H1 (cell line): ENCODE results near the gene AIM2. TPM values are rescaled to one million over a fixed set of nuclear protein-coding genes. Genes with fewer than 3 reads are reported as not detected.

ENCODE experiments used
- CTCF ChIA-PET: fragments of 300-600 bp; sonication (Branson Sonifier 250); formaldehyde crosslinking; loops from one replicate; lab custom pipeline; 2021; ENCODE audit not compliant: partially characterized antibody; lab: Charles Lee
- POLR2A ChIA-PET: fragments of 300-600 bp; sonication (Branson Sonifier 250); formaldehyde crosslinking; loops from one replicate; lab custom pipeline; 2021; ENCODE audit warnings: inconsistent platforms; ENCODE audit not compliant: partially characterized antibody; lab: Charles Lee
- DNase-seq, 2 experiments: peaks; one replicate each; pipeline versions ENCODE4 v3.0.0 to v3.0.0-alpha.2; 2010 to 2022; ENCODE audit warnings: low spot score in 2 of 2, low read depth in 1 of 2, mixed read lengths in 1 of 2
- FAIRE-seq: peaks from 2 replicates; lab custom pipeline; 2011; peaks lifted over from hg19 to GRCh38; lab: Jason Lieb, UNC
- H2AFZ ChIP-seq: 2 replicates; pipeline ENCODE4 v1.8.1; 2012; ENCODE audit warnings: low read length, inconsistent platforms
- H2AK5ac ChIP-seq: 2 replicates; pipeline ENCODE4 v1.6.1; 2013; ENCODE audit warnings: low read depth, low read length
- H2BK120ac ChIP-seq: replicated peaks from 2 replicates; pipeline ENCODE3; 2013; ENCODE audit warnings: low read depth, low read length, inconsistent platforms
- H2BK12ac ChIP-seq: 2 replicates; pipeline ENCODE4 v1.6.1; 2013; ENCODE audit warnings: low read depth, low read length
- H2BK15ac ChIP-seq: 2 replicates; pipeline ENCODE4 v1.6.1; 2013; ENCODE audit warnings: low read length
- H2BK20ac ChIP-seq: 2 replicates; pipeline ENCODE4 v1.6.1; 2013; ENCODE audit warnings: low read length
- H2BK5ac ChIP-seq: 2 replicates; pipeline ENCODE4 v1.6.1; 2013; ENCODE audit warnings: low read depth, low read length
- H3K14ac ChIP-seq: 2 replicates; pipeline ENCODE4 v1.6.1; 2013; ENCODE audit warnings: inconsistent platforms; ENCODE audit not compliant: insufficient read length
- H3K18ac ChIP-seq: 2 replicates; pipeline ENCODE4 v1.6.1; 2013; ENCODE audit warnings: low read length; ENCODE audit errors: extremely low read depth
- H3K23ac ChIP-seq: 2 replicates; pipeline ENCODE4 v1.6.1; 2013; ENCODE audit warnings: inconsistent platforms; ENCODE audit not compliant: insufficient read length
- H3K23me2 ChIP-seq: 2 replicates; pipeline ENCODE4 v1.6.1; 2013; ENCODE audit warnings: low read depth, low read length
- H3K27ac ChIP-seq: 2 replicates; pipeline ENCODE4 v1.6.1; 2011; ENCODE audit warnings: low read depth, low read length, inconsistent platforms
- H3K27me3 ChIP-seq, 4 experiments: replicated peaks in 1 of 4; 1 replicate in 1 of 4; 2 replicates in 3 of 4; pipeline versions ENCODE4 v1.6.1 to v1.8.1; 2011 to 2013; ENCODE audit warnings: low read length in 3 of 4, mild to moderate bottlenecking in 3 of 4, inconsistent platforms in 2 of 4, mixed read lengths in 2 of 4, moderate library complexity in 1 of 4; ENCODE audit not compliant: control insufficient read depth in 3 of 4, insufficient read depth in 3 of 4; ENCODE audit errors: extremely low read depth in 1 of 4
- H3K36me3 ChIP-seq, 4 experiments: 2 replicates each; pipeline versions ENCODE4 v1.6.1 to v1.8.1; 2011 to 2013; ENCODE audit warnings: mild to moderate bottlenecking in 4 of 4, low read length in 3 of 4, moderate library complexity in 2 of 4, control low read depth in 1 of 4, inconsistent platforms in 1 of 4; ENCODE audit not compliant: insufficient read depth in 4 of 4, control insufficient read depth in 2 of 4
- H3K4ac ChIP-seq: replicated peaks from 2 replicates; pipeline ENCODE3; 2013; ENCODE audit warnings: low read length, low read depth, mixed read lengths, inconsistent platforms; ENCODE audit not compliant: insufficient read length
- H3K4me1 ChIP-seq, 4 experiments: replicated peaks in 1 of 4; 1 replicate in 1 of 4; 2 replicates in 3 of 4; pipeline versions ENCODE4 v1.6.1 to v1.8.1; 2011 to 2013; ENCODE audit warnings: low read length in 3 of 4, inconsistent platforms in 2 of 4, mixed read lengths in 1 of 4; ENCODE audit not compliant: insufficient read depth in 4 of 4, control insufficient read depth in 3 of 4
- H3K4me2 ChIP-seq, 2 experiments: 2 replicates each; pipeline versions ENCODE4 v1.6.1 to v1.8.1; 2011 to 2013; ENCODE audit warnings: low read depth in 2 of 2, low read length in 2 of 2, control low read depth in 1 of 2, inconsistent platforms in 1 of 2, mild to moderate bottlenecking in 1 of 2; ENCODE audit not compliant: insufficient read depth in 1 of 2
- H3K4me3 ChIP-seq, 4 experiments: fragments of 200-600, 300-600 bp in 1 of 4; sonication (generic), shearing (Covaris generic), sonication (Bioruptor Twin) in 1 of 4; 2 replicates each; pipeline versions ENCODE4 v1.5.1 to v1.8.1; 2011 to 2016; ENCODE audit warnings: low read length in 4 of 4, low read depth in 3 of 4, control low read depth in 2 of 4, inconsistent platforms in 2 of 4, mild to moderate bottlenecking in 2 of 4, mixed read lengths in 1 of 4, moderate library complexity in 1 of 4; ENCODE audit not compliant: insufficient read depth in 2 of 4; ENCODE audit errors: extremely low read depth in 1 of 4
- H3K56ac ChIP-seq: replicated peaks from 2 replicates; pipeline ENCODE3; 2013; ENCODE audit warnings: low read depth, mild to moderate bottlenecking, mixed read lengths, low read length, inconsistent platforms; ENCODE audit not compliant: insufficient read length
- H3K79me1 ChIP-seq: 2 replicates; pipeline ENCODE4 v1.6.1; 2013; ENCODE audit warnings: low read depth, low read length, control low read depth
- H3K79me2 ChIP-seq, 2 experiments: 2 replicates each; pipeline versions ENCODE4 v1.6.1 to v1.8.1; 2012 to 2013; ENCODE audit warnings: low read length in 2 of 2, mild to moderate bottlenecking in 2 of 2, inconsistent platforms in 1 of 2; ENCODE audit not compliant: insufficient read depth in 2 of 2, control insufficient read depth in 1 of 2
- H3K9ac ChIP-seq, 4 experiments: replicated peaks in 1 of 4; 1 replicate in 1 of 4; 2 replicates in 3 of 4; pipeline versions ENCODE4 v1.6.1 to v1.8.1; 2011 to 2013; ENCODE audit warnings: low read depth in 3 of 4, low read length in 3 of 4, control low read depth in 2 of 4, mild to moderate bottlenecking in 2 of 4, moderate library complexity in 2 of 4, inconsistent platforms in 1 of 4; ENCODE audit errors: extremely low read depth in 1 of 4
- H3K9me3 ChIP-seq, 2 experiments: 2 replicates each; pipeline versions ENCODE4 v1.6.1 to v1.8.1; 2012 to 2013; ENCODE audit warnings: mild to moderate bottlenecking in 2 of 2, moderate library complexity in 2 of 2, control low read depth in 1 of 2, inconsistent platforms in 1 of 2, low read depth in 1 of 2, low read length in 1 of 2, mixed read lengths in 1 of 2; ENCODE audit not compliant: insufficient read depth in 2 of 2
- H4K20me1 ChIP-seq, 2 experiments: replicated peaks in 1 of 2; 2 replicates each; pipeline versions ENCODE3 to v1.8.1; 2011 to 2013; ENCODE audit warnings: inconsistent platforms in 2 of 2, low read length in 2 of 2, mild to moderate bottlenecking in 1 of 2; ENCODE audit not compliant: insufficient read depth in 2 of 2, control insufficient read depth in 1 of 2
- H4K5ac ChIP-seq: 2 replicates; pipeline ENCODE4 v1.6.1; 2013; ENCODE audit warnings: low read length, low read depth, mixed read lengths, inconsistent platforms; ENCODE audit not compliant: insufficient read length
- H4K8ac ChIP-seq: 2 replicates; pipeline ENCODE4 v1.8.0; 2013; ENCODE audit warnings: mild to moderate bottlenecking, moderate library complexity, low read length, inconsistent platforms; ENCODE audit not compliant: insufficient read depth; ENCODE audit errors: extremely low read depth
- H4K91ac ChIP-seq: replicated peaks from 2 replicates; pipeline ENCODE3; 2013; ENCODE audit warnings: low read length, mixed read lengths, inconsistent platforms; ENCODE audit not compliant: insufficient read length
- ASH2L ChIP-seq: fragments of 200-600, 300-600 bp; sonication (generic); IDR thresholded peaks from one replicate; pipeline ENCODE4 v1.7.1; 2017; ENCODE audit warnings: low read length
- BCL11A ChIP-seq, 2 experiments: IDR thresholded peaks; one replicate each; pipeline ENCODE4 v1.6.1; 2011; ENCODE audit warnings: low read depth in 2 of 2, low read length in 2 of 2, mild to moderate bottlenecking in 2 of 2
- CTBP2 ChIP-seq: IDR thresholded peaks from 2 replicates; pipeline ENCODE4 v1.7.0; 2011; ENCODE audit warnings: borderline replicate concordance, mild to moderate bottlenecking, moderate library complexity, mixed read lengths, low read length; ENCODE audit not compliant: insufficient read depth, insufficient read length
- EZH2 ChIP-seq: fragments of 200-600 bp; sonication (generic); IDR thresholded peaks from 2 replicates; pipeline ENCODE4 v1.7.1; 2012; ENCODE audit warnings: low read depth, mild to moderate bottlenecking, moderate library complexity, low read length, inconsistent platforms; ENCODE audit not compliant: severe bottlenecking
- KDM4A ChIP-seq: IDR thresholded peaks from one replicate; pipeline ENCODE4 v1.7.1; 2012; ENCODE audit warnings: low read depth, mild to moderate bottlenecking, moderate library complexity, low read length, inconsistent platforms; ENCODE audit not compliant: severe bottlenecking
- PHF8 ChIP-seq: fragments of 200-600 bp; sonication (generic); conservative IDR thresholded peaks from 2 replicates; pipeline ENCODE4 v1.7.1; 2012; ENCODE audit warnings: low read depth, mild to moderate bottlenecking, inconsistent platforms, low read length, moderate library complexity
- POLR2A ChIP-seq, 2 experiments: IDR thresholded peaks; 1 replicate in 1 of 2; 2 replicates in 1 of 2; pipeline ENCODE4 v1.6.1; 2011; ENCODE audit warnings: low read depth in 2 of 2, low read length in 2 of 2, mild to moderate bottlenecking in 2 of 2; ENCODE audit errors: control extremely low read depth in 1 of 2
- POLR2AphosphoS5 ChIP-seq: IDR thresholded peaks from 2 replicates; pipeline ENCODE4 v1.6.1; 2011; ENCODE audit warnings: low read depth, low read length
- RAD21 ChIP-seq, 2 experiments: IDR thresholded peaks in 1 of 2; conservative IDR thresholded peaks in 1 of 2; 2 replicates each; pipeline ENCODE4 v1.6.1; 2011; ENCODE audit warnings: low read depth in 2 of 2, low read length in 2 of 2, improper control_type of control experiment in 1 of 2, inconsistent platforms in 1 of 2, mild to moderate bottlenecking in 1 of 2, moderate library complexity in 1 of 2
- RXRA ChIP-seq: IDR thresholded peaks from 2 replicates; pipeline ENCODE4 v1.6.1; 2011; ENCODE audit warnings: low read depth, mild to moderate bottlenecking, low read length, moderate library complexity; ENCODE audit not compliant: insufficient read depth
- SIN3A ChIP-seq, 2 experiments: IDR thresholded peaks in 1 of 2; conservative IDR thresholded peaks in 1 of 2; 2 replicates each; pipeline ENCODE4 v1.6.1; 2011 to 2012; ENCODE audit warnings: low read length in 2 of 2, improper control_type of control experiment in 1 of 2, low read depth in 1 of 2, mild to moderate bottlenecking in 1 of 2
- SP2 ChIP-seq: IDR thresholded peaks from 2 replicates; pipeline ENCODE4 v1.6.1; 2012; ENCODE audit warnings: mild to moderate bottlenecking, low read length, inconsistent platforms
- WGBS, 2 experiments: shearing (Covaris generic) in 1 of 2; methylation state at CpG; one replicate each; pipeline versions ENCODE4 v1.1.6 to v1.1.7; 2013 to 2015; ENCODE audit warnings: low lambda C conversion rate in 2 of 2, mixed read lengths in 2 of 2, inconsistent platforms in 1 of 2, low coverage in 1 of 2, missing lambda C conversion rate in 1 of 2; ENCODE audit not compliant: insufficient replicate concordance in 2 of 2, insufficient coverage in 1 of 2, insufficient read length in 1 of 2; ENCODE audit errors: extremely low coverage in 1 of 2, missing lambda C conversion rate in 1 of 2; 5-methylcytosine and 5-hydroxymethylcytosine counted together
- polyA plus RNA-seq, 7 experiments: library from polyadenylated mRNA; depleted of rRNA in 3 of 7; stranded (reverse) in 5 of 7; unstranded in 2 of 7; fragments of >200 nt in 5 of 7; fragments of 200-250 nt in 2 of 7; gene quantifications; 1 replicate in 5 of 7; 2 replicates in 1 of 7; 4 replicates in 1 of 7; pipeline versions ENCODE4 v1.2.1 to v1.2.3, GENCODE V29; 2011 to 2013; ENCODE audit warnings: missing spikeins in 2 of 7, mixed read lengths in 2 of 7
- total RNA-seq: library from RNA; stranded (reverse); fragmentation: NEBNext Ultra II Directional; extraction: Animal tissue kit (Norgen Biotek cat#: 25700); gene quantifications from 2 replicates; pipeline ENCODE4 v1.2.1, GENCODE V29; 2021

The AIM2 gene
- total and polyA plus RNA-seq, 2 of the 8 experiments (the other 6 are each of a cell fraction or from before 2014, with no cell fraction given) = 0.21 to 2.1 TPM

DNA sequence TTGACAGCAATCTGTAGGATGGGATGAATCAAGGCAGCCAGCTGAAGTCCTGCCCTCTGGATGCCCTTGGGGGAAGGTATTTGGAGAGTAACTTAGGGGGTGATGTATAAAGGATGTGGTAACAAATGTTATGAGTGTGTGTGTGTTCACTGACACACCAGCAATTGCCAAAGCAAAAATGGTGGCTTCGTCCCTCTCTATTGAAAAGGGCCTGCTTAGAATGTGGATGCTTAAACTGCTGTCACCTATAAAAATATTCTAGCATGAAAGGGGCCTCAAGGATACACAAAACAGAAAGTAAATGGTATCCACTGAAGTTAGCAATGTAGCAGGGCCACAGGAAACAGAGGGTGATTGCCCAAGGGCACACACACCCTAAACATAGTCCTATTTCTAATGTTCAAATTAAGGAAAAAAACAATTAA lies 15.1 kb upstream of the AIM2 start:
- Histone ChIP-seq H4K8ac (no peak overlapping the region), H2BK20ac (no peak overlapping the region), H2BK5ac (no peak overlapping the region), H3K4me1 (no peaks in the 10 kb centered on the region), H3K27me3 (no peaks in the 10 kb centered on the region), H3K9me3 (no peaks in the 10 kb centered on the region), H2BK12ac (no peak overlapping the region), H3K79me1 (no peaks in the 10 kb centered on the region), H3K27ac (no peak overlapping the region), H2BK15ac (no peak overlapping the region), H3K9ac (no peak overlapping the region), H3K23me2 (no peaks in the 10 kb centered on the region), H4K5ac (no peak overlapping the region), H4K91ac (no peak overlapping the region), H3K18ac (no peak overlapping the region), H3K4me2 (no peak overlapping the region), H3K23ac (no peak overlapping the region), H3K14ac (no peak overlapping the region), H3K79me2 (no peaks in the 10 kb centered on the region), H2BK120ac (no peak overlapping the region), H3K4me3 (no peak overlapping the region), H4K20me1 (no peaks in the 10 kb centered on the region), H3K36me3 (no peaks in the 10 kb centered on the region), H2AFZ (no peak overlapping the region), H2AK5ac (no peak overlapping the region), H3K4ac (no peak overlapping the region), H3K56ac (no peak overlapping the region)
- no peak for TF ChIP-seq ASH2L
- no peak for TF ChIP-seq KDM4A
- TF ChIP-seq RAD21 (IDR thresholded peaks at IDR 0.05 in 1 of 2, conservative IDR thresholded peaks at IDR 0.05 in 1 of 2; ENCODE audit: low read depth in 2 of 2, low read length in 2 of 2) = no peak
- TF ChIP-seq EZH2 = no peak
- no peak for TF ChIP-seq SP2
- no peak for TF ChIP-seq SIN3A (conservative IDR thresholded peaks at IDR 0.05 in 1 of 2, IDR thresholded peaks at IDR 0.05 in 1 of 2; ENCODE audit: low read depth in 1 of 2, low read length in 2 of 2)
- no peak for TF ChIP-seq POLR2A (IDR thresholded peaks at IDR 0.05; ENCODE audit: control extremely low read depth in 1 of 2, low read depth in 2 of 2, low read length in 2 of 2)
- TF ChIP-seq POLR2AphosphoS5 = no peak
- no peak for TF ChIP-seq CTBP2
- no peak for TF ChIP-seq RXRA
- no peak for TF ChIP-seq PHF8
- no peak for TF ChIP-seq BCL11A (IDR thresholded peaks at IDR 0.05; ENCODE audit: low read depth in 2 of 2, low read length in 2 of 2)
- FAIRE-seq (no peak), DNase-seq (no peak)
- ChIA-PET POLR2A (no interaction called here), CTCF (interaction anchor here (0.6 kb wide), 1 partner anchor 408 kb away, joined by 3 read pairs; no protein-coding TSS in a partner anchor)
- 92% methylated on average over 1 of the region's 1 CpG; no CpG with 5 or more reads in 1 of the 2 experiments for WGBS, 2 experiments
